Liver (tissue), 9 donors: ENCODE results near the gene SMIM15. TPM values are rescaled to one million over a fixed set of nuclear protein-coding genes. Genes with fewer than 3 reads are reported as not detected.

Experiments used
- DNase-seq: peaks from one replicate; pipeline ENCODE4 v3.0.0-alpha.2; 2017; ENCODE audit warnings: low spot score
- H3K27ac ChIP-seq, 2 donors: one replicate each; pipeline ENCODE4 v1.7.0; 2013; ENCODE audit warnings: inconsistent platforms in 2 of 2, low read length in 2 of 2, control low read depth in 1 of 2, low read depth in 1 of 2, mild to moderate bottlenecking in 1 of 2
- H3K27me3 ChIP-seq, 4 donors: one replicate each; pipeline versions ENCODE4 v1.6.1 to v1.7.0; 2013; ENCODE audit warnings: low read length in 3 of 4, inconsistent platforms in 1 of 4, mild to moderate bottlenecking in 1 of 4, moderate library complexity in 1 of 4; ENCODE audit not compliant: control insufficient read depth in 4 of 4, insufficient read depth in 4 of 4
- H3K36me3 ChIP-seq, 4 donors: one replicate each; pipeline versions ENCODE4 v1.6.1 to v1.7.0; 2013; ENCODE audit warnings: low read length in 3 of 4, mild to moderate bottlenecking in 3 of 4, low read depth in 1 of 4, moderate library complexity in 1 of 4; ENCODE audit not compliant: control insufficient read depth in 4 of 4, insufficient read depth in 3 of 4
- H3K4me1 ChIP-seq, 4 donors: one replicate each; pipeline versions ENCODE4 v1.6.1 to v1.7.0; 2013; ENCODE audit warnings: low read length in 3 of 4, mild to moderate bottlenecking in 3 of 4, moderate library complexity in 1 of 4; ENCODE audit not compliant: control insufficient read depth in 4 of 4, insufficient read depth in 4 of 4
- H3K4me3 ChIP-seq, 3 donors: one replicate each; pipeline versions ENCODE4 v1.6.1 to v1.7.0; 2013; ENCODE audit warnings: low read length in 3 of 3, control low read depth in 1 of 3, low read depth in 1 of 3, mild to moderate bottlenecking in 1 of 3
- H3K9ac ChIP-seq, 2 donors: one replicate each; pipeline ENCODE4 v1.7.0; 2013; ENCODE audit warnings: low read length in 2 of 2, mild to moderate bottlenecking in 2 of 2, moderate library complexity in 2 of 2, control low read depth in 1 of 2, low read depth in 1 of 2
- H3K9me3 ChIP-seq, 4 donors: one replicate each; pipeline versions ENCODE4 v1.6.1 to v1.7.0; 2013; ENCODE audit warnings: low read length in 3 of 4; ENCODE audit not compliant: control insufficient read depth in 4 of 4
- ATF3 ChIP-seq: IDR thresholded peaks from 2 replicates; pipeline ENCODE4 v1.6.1; 2016; ENCODE audit warnings: antibody characterized with exemption
- EGR1 ChIP-seq, 2 donors: IDR thresholded peaks; 2 replicates each; pipeline ENCODE4 v1.6.1; 2016 to 2018; ENCODE audit warnings: antibody characterized with exemption in 2 of 2, low read depth in 2 of 2
- FOXA1 ChIP-seq: IDR thresholded peaks from 2 replicates; pipeline ENCODE4 v1.6.1; 2016; ENCODE audit warnings: antibody characterized with exemption
- FOXA2 ChIP-seq: IDR thresholded peaks from 2 replicates; pipeline ENCODE4 v1.6.1; 2016; ENCODE audit warnings: antibody characterized with exemption
- GABPA ChIP-seq, 2 donors: IDR thresholded peaks in 1 of 2; conservative IDR thresholded peaks in 1 of 2; 2 replicates each; pipeline ENCODE4 v1.6.1; 2016; ENCODE audit warnings: antibody characterized with exemption in 2 of 2, mild to moderate bottlenecking in 1 of 2, moderate library complexity in 1 of 2
- HNF4A ChIP-seq, 2 donors: conservative IDR thresholded peaks; 2 replicates each; pipeline ENCODE4 v1.6.1; 2016; ENCODE audit warnings: antibody characterized with exemption in 2 of 2, mild to moderate bottlenecking in 2 of 2
- HNF4G ChIP-seq: IDR thresholded peaks from 2 replicates; pipeline ENCODE4 v1.6.1; 2016; ENCODE audit warnings: antibody characterized with exemption
- JUND ChIP-seq, 2 donors: IDR thresholded peaks; 2 replicates each; pipeline ENCODE4 v1.6.1; 2016; ENCODE audit warnings: antibody characterized with exemption in 2 of 2
- MAX ChIP-seq: IDR thresholded peaks from 2 replicates; pipeline ENCODE4 v1.6.1; 2016; ENCODE audit warnings: antibody characterized with exemption
- NR2F2 ChIP-seq: IDR thresholded peaks from 2 replicates; pipeline ENCODE4 v1.6.1; 2016; ENCODE audit warnings: antibody characterized with exemption
- RAD21 ChIP-seq, 2 donors: IDR thresholded peaks; 2 replicates each; pipeline ENCODE4 v1.6.1; 2016; ENCODE audit warnings: antibody characterized with exemption in 2 of 2, mild to moderate bottlenecking in 2 of 2
- REST ChIP-seq: IDR thresholded peaks from 2 replicates; pipeline ENCODE4 v1.6.1; 2016; ENCODE audit warnings: antibody characterized with exemption, mild to moderate bottlenecking
- RXRA ChIP-seq, 2 donors: IDR thresholded peaks; 2 replicates each; pipeline ENCODE4 v1.6.1; 2017 to 2018; ENCODE audit warnings: antibody characterized with exemption in 2 of 2, mild to moderate bottlenecking in 1 of 2
- SP1 ChIP-seq: IDR thresholded peaks from 2 replicates; pipeline ENCODE4 v1.6.1; 2018; ENCODE audit warnings: antibody characterized with exemption, mild to moderate bottlenecking
- TAF1 ChIP-seq: conservative IDR thresholded peaks from 2 replicates; pipeline ENCODE4 v1.6.1; 2016; ENCODE audit warnings: antibody characterized with exemption, mild to moderate bottlenecking
- YY1 ChIP-seq: IDR thresholded peaks from 2 replicates; pipeline ENCODE4 v1.6.1; 2016; ENCODE audit warnings: antibody characterized with exemption, mild to moderate bottlenecking
- ZBTB33 ChIP-seq: IDR thresholded peaks from 2 replicates; pipeline ENCODE4 v1.6.1; 2016; ENCODE audit warnings: antibody characterized with exemption
- WGBS: extraction: QIAGEN DNeasy Blood & Tissue Kit; methylation state at CpG from one replicate; pipeline ENCODE4 v1.1.7; 2013; 5-methylcytosine and 5-hydroxymethylcytosine counted together
- polyA plus RNA-seq, 2 donors: library from polyadenylated mRNA; stranded (reverse) in 1 of 2; unstranded in 1 of 2; fragments of 200-250 nt in 1 of 2; fragments of >200 nt in 1 of 2; fragmentation: Nextera tagmentation in 1 of 2; extraction: Ambion mirVana in 1 of 2; gene quantifications; one replicate each; pipeline versions ENCODE4 v1.2.1 to v1.2.3, GENCODE V29; 2013 to 2015
- total RNA-seq, 2 donors: library from RNA; depleted of rRNA; stranded (reverse); fragments of >200 nt; gene quantifications; one replicate each; pipeline ENCODE4 v1.2.3, GENCODE V29; 2014
- TF ChIP-seq, protein P1 (sequence below): fragments of 150-350 bp; IDR thresholded peaks from 2 replicates; pipeline ENCODE4 v1.5.1; 2017; ENCODE audit warnings: improper control_type of control experiment, low read depth, low read length; ENCODE audit not compliant: missing input control
- donor health status: healthy.
- donor health status: healthy.
- donor health status: healthy.
- donor health status: healthy.
- donor health status: healthy.

The SMIM15 gene
- total and polyA plus RNA-seq, 4 donors, result 20.1 to 31.2 (median 24.4) TPM

DNA sequence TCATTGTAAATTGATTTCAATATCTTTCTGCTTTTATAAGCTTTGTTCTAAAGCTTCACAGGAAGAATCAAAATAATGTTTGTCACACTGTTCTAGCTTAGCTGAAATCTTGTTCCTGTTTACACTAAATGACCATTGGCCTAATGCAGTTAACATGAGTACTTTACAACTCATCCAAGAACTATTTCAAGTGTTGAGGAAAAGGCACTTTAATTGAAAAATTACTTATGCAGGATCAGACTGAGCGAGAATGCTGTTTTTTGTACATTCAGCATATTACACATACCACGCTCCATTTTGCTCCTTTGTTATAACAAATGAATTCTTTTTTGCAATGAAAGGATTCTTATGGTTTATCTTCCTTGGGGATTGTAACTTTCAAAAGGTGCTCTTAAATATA lies 22.4 kb upstream of the SMIM15 start:
- Histone ChIP-seq H3K4me1 (no peaks in the 10 kb centered on the region), H3K9me3 (no peaks in the 10 kb centered on the region), H3K27me3 (no peaks in the 10 kb centered on the region), H3K27ac (no peak overlapping the region), H3K36me3 (no peaks in the 10 kb centered on the region), H3K9ac (no peak overlapping the region), H3K4me3 (no peak overlapping the region)
- WGBS, result 86% methylated on average over 2 of the region's 2 CpGs
- no peak for DNase-seq
- TF ChIP-seq SP1, result no peak
- no peak for TF ChIP-seq HNF4A (conservative IDR thresholded peaks at IDR 0.05)
- TF ChIP-seq EGR1 (IDR thresholded peaks at IDR 0.05; ENCODE audit: low read depth in 2 of 2), result no peak
- TF ChIP-seq JUND (IDR thresholded peaks at IDR 0.05), result no peak
- TF ChIP-seq ATF3, result no peak
- no peak for TF ChIP-seq FOXA2
- no peak for TF ChIP-seq YY1
- TF ChIP-seq, protein P1, sequence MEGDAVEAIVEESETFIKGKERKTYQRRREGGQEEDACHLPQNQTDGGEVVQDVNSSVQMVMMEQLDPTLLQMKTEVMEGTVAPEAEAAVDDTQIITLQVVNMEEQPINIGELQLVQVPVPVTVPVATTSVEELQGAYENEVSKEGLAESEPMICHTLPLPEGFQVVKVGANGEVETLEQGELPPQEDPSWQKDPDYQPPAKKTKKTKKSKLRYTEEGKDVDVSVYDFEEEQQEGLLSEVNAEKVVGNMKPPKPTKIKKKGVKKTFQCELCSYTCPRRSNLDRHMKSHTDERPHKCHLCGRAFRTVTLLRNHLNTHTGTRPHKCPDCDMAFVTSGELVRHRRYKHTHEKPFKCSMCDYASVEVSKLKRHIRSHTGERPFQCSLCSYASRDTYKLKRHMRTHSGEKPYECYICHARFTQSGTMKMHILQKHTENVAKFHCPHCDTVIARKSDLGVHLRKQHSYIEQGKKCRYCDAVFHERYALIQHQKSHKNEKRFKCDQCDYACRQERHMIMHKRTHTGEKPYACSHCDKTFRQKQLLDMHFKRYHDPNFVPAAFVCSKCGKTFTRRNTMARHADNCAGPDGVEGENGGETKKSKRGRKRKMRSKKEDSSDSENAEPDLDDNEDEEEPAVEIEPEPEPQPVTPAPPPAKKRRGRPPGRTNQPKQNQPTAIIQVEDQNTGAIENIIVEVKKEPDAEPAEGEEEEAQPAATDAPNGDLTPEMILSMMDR, result no peak
- no peak for TF ChIP-seq HNF4G
- TF ChIP-seq MAX, result no peak
- TF ChIP-seq RXRA (IDR thresholded peaks at IDR 0.05), result no peak

DNA sequence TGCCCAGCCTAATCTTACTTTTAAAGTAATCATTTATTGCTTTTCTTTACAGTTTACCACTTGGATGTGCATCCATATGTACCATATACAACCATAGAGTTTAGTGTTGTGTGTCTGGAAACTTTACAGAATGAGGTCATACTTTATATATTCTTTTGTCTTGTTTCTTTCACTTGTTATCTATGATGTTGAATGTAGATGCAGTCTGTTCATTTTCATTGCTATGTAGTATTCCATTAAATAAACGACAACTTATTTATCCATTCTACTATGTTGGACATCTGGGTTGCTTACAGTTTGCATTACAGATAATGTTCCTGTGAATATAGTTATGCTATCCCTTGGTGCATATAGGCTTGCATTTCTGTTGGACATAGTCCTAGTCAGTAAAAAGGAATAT lies 21.3 kb upstream of the SMIM15 start:
- H3K9ac ChIP-seq, result no peak overlapping the region
- TF ChIP-seq YY1 (no peak), HNF4G (no peak), FOXA2 (no peak), EGR1 (IDR thresholded peaks at IDR 0.05; ENCODE audit: low read depth in 2 of 2) (no peak), TAF1 (no peak), RXRA (IDR thresholded peaks at IDR 0.05) (no peak), MAX (no peak), REST (no peak), NR2F2 (no peak), RAD21 (IDR thresholded peaks at IDR 0.05) (no peak), SP1 (no peak), FOXA1 (no peak), JUND (IDR thresholded peaks at IDR 0.05) (no peak), GABPA (IDR thresholded peaks at IDR 0.05 in 1 of 2, conservative IDR thresholded peaks at IDR 0.05 in 1 of 2) (no peak), HNF4A (conservative IDR thresholded peaks at IDR 0.05) (no peak), ATF3 (no peak), ZBTB33 (no peak)
- TF ChIP-seq, protein P1, result no peak
- 97% methylated on average over 1 of the region's 1 CpG for WGBS

More for the DNA sequence above, 21.3 kb upstream of the SMIM15 start:
- Histone ChIP-seq H3K9me3 (no peaks in the 10 kb centered on the region), H3K36me3 (no peaks in the 10 kb centered on the region), H3K27me3 (no peaks in the 10 kb centered on the region), H3K4me3 (no peak overlapping the region), H3K27ac (no peak overlapping the region), H3K4me1 (no peaks in the 10 kb centered on the region)
- DNase-seq, result no peak
